ENCODE data around the gene RER1.

The RER1 gene

DNA sequence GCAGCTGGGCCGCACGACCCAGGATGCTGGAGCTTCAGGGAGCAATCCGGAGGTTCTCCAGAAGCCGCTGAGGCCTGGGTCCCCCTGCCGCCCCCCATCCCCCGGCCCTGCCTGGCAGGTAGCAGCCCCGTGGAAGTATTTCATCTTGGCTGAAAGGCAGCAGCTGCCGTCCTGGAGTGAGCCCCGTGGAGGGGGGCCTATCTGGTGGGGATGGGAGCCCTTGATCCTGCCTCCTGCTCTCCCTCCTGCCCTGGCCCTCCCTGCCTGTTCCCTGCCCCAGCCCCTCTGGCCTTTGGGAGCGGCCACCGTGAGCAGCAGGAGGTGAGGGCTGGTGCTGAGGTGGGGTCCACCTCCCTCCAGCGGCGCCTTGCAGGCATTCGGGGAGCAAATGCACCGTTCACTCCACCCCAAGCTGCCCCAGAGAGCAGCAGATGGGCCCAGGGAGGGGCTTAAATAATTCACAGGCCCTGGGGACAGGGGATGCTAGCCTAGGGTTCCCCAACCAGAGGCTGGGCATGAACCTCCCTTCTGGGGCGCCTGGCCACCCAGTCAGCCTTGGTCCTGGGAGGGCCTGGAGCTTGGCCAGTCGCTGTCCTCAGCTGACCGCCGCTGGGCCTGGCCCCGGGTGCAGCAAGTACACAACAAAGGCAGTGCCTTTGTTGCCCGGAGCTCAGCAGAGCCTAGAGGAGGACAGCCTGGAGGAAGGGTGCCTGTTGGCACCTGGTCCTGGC is 60.7 kb downstream of the RER1 start:
- in situ Hi-C loops (cut with MboI; ENCODE audit: low pct_unique_long_range_greater_than_20kb, low sequenced_read_pairs): loop anchor here (25.0 kb wide), 1 partner anchor 335 kb away; no protein-coding TSS in a partner anchor

DNA sequence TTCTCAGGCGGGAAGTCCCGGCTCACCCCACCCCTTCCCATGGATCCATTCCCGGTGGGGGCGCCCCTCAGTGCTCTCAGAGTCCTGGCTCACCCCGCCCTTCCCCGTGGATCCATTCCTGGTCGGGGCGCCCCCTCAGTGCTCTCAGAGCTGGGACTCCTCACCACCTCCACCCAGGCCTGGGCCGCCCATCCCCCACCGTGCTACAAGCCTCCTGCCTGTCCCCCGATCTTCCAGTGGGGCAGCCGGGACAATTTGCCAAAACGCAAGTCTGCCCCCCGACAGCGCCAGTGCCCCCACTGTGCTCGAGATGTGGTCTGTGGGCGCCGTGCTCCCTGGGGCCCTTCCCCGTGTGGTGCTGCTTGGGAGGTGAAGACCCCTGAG is 61.3 kb downstream of the RER1 start:
- no peak for DNase-seq
- in situ Hi-C loops (cut with MboI; ENCODE audit: low pct_unique_long_range_greater_than_20kb, low sequenced_read_pairs): loop anchor here (25.0 kb wide), 1 partner anchor 334 kb away; no protein-coding TSS in a partner anchor

More for the DNA sequence above, 60.7 kb downstream of the RER1 start:
- DNase-seq: no peak

DNA sequence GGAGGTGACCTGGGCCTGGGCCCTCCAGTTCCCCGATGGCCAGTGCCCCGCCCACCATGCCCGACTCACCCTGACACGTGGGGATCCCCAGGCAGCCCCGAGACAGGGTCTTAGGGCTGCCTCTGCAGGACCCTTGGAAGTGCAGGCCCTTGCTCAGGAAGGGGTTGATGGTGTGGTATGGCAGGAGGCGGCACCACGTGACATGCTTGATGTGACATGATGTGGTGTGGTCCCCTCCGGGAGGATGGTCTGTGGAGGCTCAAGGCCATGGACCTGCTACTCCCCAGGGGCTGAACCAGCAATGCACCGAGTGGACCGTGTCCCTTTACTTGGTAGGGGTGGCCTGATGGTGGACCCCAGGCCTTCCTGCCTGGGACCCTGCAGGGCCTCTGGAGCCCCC is 62.6 kb downstream of the RER1 start:
- in situ Hi-C loops (cut with MboI; ENCODE audit: low pct_unique_long_range_greater_than_20kb, low sequenced_read_pairs): loop anchor here (25.0 kb wide), 1 partner anchor 333 kb away; no protein-coding TSS in a partner anchor
- no peak for DNase-seq
